Sciatic nerve (tissue), 1 donor: ENCODE measurements around the gene ZDHHC21. TPM values are rescaled to one million over a fixed set of nuclear protein-coding genes. Genes with fewer than 3 reads are reported as not detected.

Experiments used
- total RNA-seq: library from RNA; stranded (reverse); fragmentation: NEBNext Ultra II Directional; extraction: Animal tissue kit (Norgen Biotek cat#: 25700); gene quantifications from one replicate; pipeline ENCODE4 v1.2.1, GENCODE V29; 2021
- donor health status: DM: no; HTN: no; CAD: no.

The ZDHHC21 gene
- total RNA-seq, 1 donor from 2014 or later: 16.9 TPM

Other genes starting within 250 kb of the ZDHHC21 start
- gene CER1, start 29.3 kb upstream of the ZDHHC21 start, total RNA-seq: not detected
- 8.3 TPM for gene FREM1, start 217.0 kb upstream of the ZDHHC21 start, total RNA-seq